Immature natural killer cell (primary cell): Measurements from ENCODE around the gene ICE2. TPM values are rescaled to one million over a fixed set of nuclear protein-coding genes. Genes with fewer than 3 reads are reported as not detected.
"Not testable (repeated sequence)": the region's sequence is repeated elsewhere in the genome, so short reads cannot be mapped to it uniquely, and the experiment has no call there.

Source experiments
- DNase-seq, 3 donors: peaks; one replicate each; pipeline ENCODE4 v3.0.0; 2022; ENCODE audit warnings: mixed read lengths in 1 of 3
- H3K27ac Mint-ChIP-seq, 6 donors: one replicate each; pipeline ENCODE4 v1.8.0; 2020; ENCODE audit warnings: mixed read lengths in 6 of 6, mild to moderate bottlenecking in 5 of 6, inconsistent platforms in 4 of 6, moderate library complexity in 3 of 6
- H3K27me3 Mint-ChIP-seq, 3 donors: one replicate each; pipeline ENCODE4 v1.8.0; 2020 to 2021; ENCODE audit warnings: low read depth in 3 of 3, mild to moderate bottlenecking in 3 of 3, mixed read lengths in 3 of 3, moderate library complexity in 3 of 3, inconsistent platforms in 1 of 3
- H3K36me3 Mint-ChIP-seq, 3 donors: one replicate each; pipeline ENCODE4 v1.8.0; 2020; ENCODE audit warnings: mixed read lengths in 3 of 3, inconsistent platforms in 2 of 3, mild to moderate bottlenecking in 2 of 3
- H3K4me1 Mint-ChIP-seq, 2 donors: one replicate each; pipeline ENCODE4 v1.8.0; 2020; ENCODE audit warnings: inconsistent platforms in 2 of 2, mild to moderate bottlenecking in 2 of 2, mixed read lengths in 2 of 2, moderate library complexity in 1 of 2
- H3K4me3 Mint-ChIP-seq, 5 donors: one replicate each; pipeline ENCODE4 v1.8.0; 2020; ENCODE audit warnings: mild to moderate bottlenecking in 5 of 5, mixed read lengths in 5 of 5, inconsistent platforms in 3 of 5, moderate library complexity in 3 of 5
- H3K9me3 Mint-ChIP-seq, 6 donors: one replicate each; pipeline ENCODE4 v1.8.0; 2020; ENCODE audit warnings: mild to moderate bottlenecking in 6 of 6, mixed read lengths in 6 of 6, inconsistent platforms in 4 of 6, moderate library complexity in 3 of 6
- polyA plus RNA-seq, 3 donors: library from polyadenylated mRNA; unstranded; fragments of 300-500 nt; fragmentation: Illumina TruSeq; gene quantifications; one replicate each; pipeline ENCODE4 v1.2.3, GENCODE V29; 2021

Gene ICE2
- polyA plus RNA-seq, 3 donors from 2014 or later = 26.5 to 40.7 (median 33.4) TPM

- peaks cover 0 to 5% (median 0%) of the 10 kb centered on the region in 3 donors for H3K27me3 Mint-ChIP-seq
- DNase-seq = no peak
- no peaks in the 10 kb centered on the region for H3K9me3 Mint-ChIP-seq
- H3K4me3 Mint-ChIP-seq = no peak overlapping the region
- H3K27ac Mint-ChIP-seq = no peak overlapping the region
- H3K4me1 Mint-ChIP-seq = peaks cover 18 to 35% of the 10 kb centered on the region in 2 donors
- H3K36me3 Mint-ChIP-seq = peaks cover 0 to 5% (median 0%) of the 10 kb centered on the region in 3 donors
Measured at GRCh38 chr15:60405399-60405798, 73.5 kb downstream of the ICE2 start.

GRCh38 chr15:60404351-60404750 lies 74.6 kb downstream of the ICE2 start:
- Mint-ChIP-seq H3K4me1 (peaks cover 24 to 44% of the 10 kb centered on the region in 2 donors), H3K27me3 (peaks cover 1 to 10% (median 5%) of the 10 kb centered on the region in 3 donors)
- not testable (repeated sequence) for H3K4me3 Mint-ChIP-seq, H3K9me3 Mint-ChIP-seq, H3K36me3 Mint-ChIP-seq, H3K27ac Mint-ChIP-seq, DNase-seq

GRCh38 chr15:60400944-60401343 lies 78.0 kb downstream of the ICE2 start:
- H3K27me3 Mint-ChIP-seq = peaks cover 13 to 28% (median 19%) of the 10 kb centered on the region in 3 donors
- no peak overlapping the region for H3K4me3 Mint-ChIP-seq
- H3K4me1 Mint-ChIP-seq = peaks cover 29 to 41% of the 10 kb centered on the region in 2 donors
- no peak overlapping the region for H3K27ac Mint-ChIP-seq
- H3K36me3 Mint-ChIP-seq = peaks cover 3 to 5% (median 3%) of the 10 kb centered on the region in 3 donors
- no peak for DNase-seq
- H3K9me3 Mint-ChIP-seq = peaks cover 0 to 2% (median 0%) of the 10 kb centered on the region in 6 donors

GRCh38 chr15:60399931-60400330 lies 79.0 kb downstream of the ICE2 start:
- Mint-ChIP-seq H3K27ac (peak overlapping the region; percentile 91 to 99 (median 94)), H3K4me1 (peaks cover 33 to 51% of the 10 kb centered on the region in 2 donors), H3K9me3 (peaks cover 0 to 2% (median 0%) of the 10 kb centered on the region in 6 donors), H3K36me3 (peaks cover 3 to 10% (median 5%) of the 10 kb centered on the region in 3 donors), H3K4me3 (peak overlapping the region in 3 of 5 donors; percentile 30 to 84 (median 84)), H3K27me3 (peaks cover 13 to 26% (median 19%) of the 10 kb centered on the region in 3 donors)
- DNase-seq = no peak

- Mint-ChIP-seq H3K27me3 (peaks cover 13 to 26% (median 19%) of the 10 kb centered on the region in 3 donors), H3K27ac (peak overlapping the region; percentile 91 to 99 (median 94)), H3K9me3 (peaks cover 0 to 2% (median 0%) of the 10 kb centered on the region in 6 donors), H3K36me3 (peaks cover 5 to 13% (median 7%) of the 10 kb centered on the region in 3 donors), H3K4me1 (peaks cover 34 to 55% of the 10 kb centered on the region in 2 donors), H3K4me3 (peak overlapping the region; percentile 84 to 93 (median 89))
- DNase-seq = peak in 1 of 3 donors; percentile 9
Measured at GRCh38 chr15:60399246-60399915, 79.6 kb downstream of the ICE2 start.

GRCh38 chr15:60397772-60398445 lies 81.0 kb downstream of the ICE2 start, which contains the start of gene ANXA2:
TSS of gene ANXA2 (minus strand) at chr15:60397986. CDS start at chr15:60386075, 11,911 bp downstream.
- Mint-ChIP-seq H3K4me3 (peak within 1 kb of the TSS; percentile 86 to 96 (median 93)), H3K27ac (peak within 1 kb of the TSS; percentile 91 to 99 (median 94)), H3K4me1 (peaks cover 46 to 67% of the 10 kb centered on the region in 2 donors), H3K27me3 (peaks cover 13 to 25% (median 19%) of the 10 kb centered on the region in 3 donors), H3K36me3 (peaks cover 3 to 17% (median 7%) of the 10 kb centered on the region in 3 donors), H3K9me3 (peaks cover 0 to 2% (median 0%) of the 10 kb centered on the region in 6 donors)
- peak; percentile 69 to 79 (median 76) for DNase-seq

- peak overlapping the region; percentile 86 to 96 (median 93) for H3K4me3 Mint-ChIP-seq
- peaks cover 0 to 2% (median 0%) of the 10 kb centered on the region in 6 donors for H3K9me3 Mint-ChIP-seq
- DNase-seq = peak; percentile 23 to 33 (median 25)
- H3K27me3 Mint-ChIP-seq = peaks cover 13 to 25% (median 19%) of the 10 kb centered on the region in 3 donors
- peak overlapping the region; percentile 79 to 90 (median 84) for H3K27ac Mint-ChIP-seq
- H3K36me3 Mint-ChIP-seq = peaks cover 0 to 18% (median 7%) of the 10 kb centered on the region in 3 donors
- peaks cover 49 to 68% of the 10 kb centered on the region in 2 donors for H3K4me1 Mint-ChIP-seq
Measured at GRCh38 chr15:60396958-60397771, 81.8 kb downstream of the ICE2 start.

GRCh38 chr15:60396560-60396957 lies 82.4 kb downstream of the ICE2 start:
- peak overlapping the region; percentile 79 to 90 (median 84) for H3K27ac Mint-ChIP-seq
- H3K4me1 Mint-ChIP-seq = peaks cover 55 to 72% of the 10 kb centered on the region in 2 donors
- H3K36me3 Mint-ChIP-seq = peaks cover 0 to 18% (median 7%) of the 10 kb centered on the region in 3 donors
- H3K9me3 Mint-ChIP-seq = peaks cover 0 to 2% (median 0%) of the 10 kb centered on the region in 6 donors
- H3K4me3 Mint-ChIP-seq = peak overlapping the region; percentile 86 to 96 (median 93)
- DNase-seq = no peak
- peaks cover 13 to 25% (median 19%) of the 10 kb centered on the region in 3 donors for H3K27me3 Mint-ChIP-seq

GRCh38 chr15:60396100-60396499 lies 82.8 kb downstream of the ICE2 start:
- Mint-ChIP-seq H3K4me3 (peak overlapping the region; percentile 86 to 96 (median 93)), H3K27ac (peak overlapping the region in 4 of 6 donors; percentile 79 to 90 (median 85)), H3K9me3 (peaks cover 0 to 2% (median 0%) of the 10 kb centered on the region in 6 donors), H3K36me3 (peaks cover 0 to 18% (median 7%) of the 10 kb centered on the region in 3 donors), H3K27me3 (peaks cover 13 to 25% (median 19%) of the 10 kb centered on the region in 3 donors), H3K4me1 (peaks cover 56 to 77% of the 10 kb centered on the region in 2 donors)
- DNase-seq = no peak

GRCh38 chr15:60395276-60396011 lies 83.5 kb downstream of the ICE2 start:
- Mint-ChIP-seq H3K27me3 (peaks cover 13 to 22% (median 19%) of the 10 kb centered on the region in 3 donors), H3K9me3 (peaks cover 0 to 2% (median 0%) of the 10 kb centered on the region in 6 donors), H3K36me3 (peaks cover 0 to 18% (median 7%) of the 10 kb centered on the region in 3 donors), H3K4me1 (peaks cover 61 to 78% of the 10 kb centered on the region in 2 donors), H3K4me3 (peak overlapping the region in 1 of 5 donors; percentile 96), H3K27ac (peak overlapping the region in 3 of 6 donors; percentile 24 to 68 (median 25))
- no peak for DNase-seq

- Mint-ChIP-seq H3K4me3 (peak overlapping the region in 1 of 5 donors; percentile 9), H3K27ac (no peak overlapping the region)
Measured at GRCh38 chr15:60394689-60395097, 84.2 kb downstream of the ICE2 start.

More at GRCh38 chr15:60394689-60395097, 84.2 kb downstream of the ICE2 start:
- H3K27me3 Mint-ChIP-seq = peaks cover 13 to 21% (median 19%) of the 10 kb centered on the region in 3 donors
- H3K36me3 Mint-ChIP-seq = peaks cover 0 to 18% (median 7%) of the 10 kb centered on the region in 3 donors
- no peak for DNase-seq
- peaks cover 66 to 78% of the 10 kb centered on the region in 2 donors for H3K4me1 Mint-ChIP-seq
- peaks cover 0 to 2% (median 0%) of the 10 kb centered on the region in 6 donors for H3K9me3 Mint-ChIP-seq
